AG04450 (cell line): ENCODE results near the gene HOXC10. TPM values are rescaled to one million over a fixed set of nuclear protein-coding genes. Genes with fewer than 3 reads are reported as not detected.

Experiments
- CTCF ChIA-PET: fragments of 300-600, 350-600 bp; formaldehyde crosslinking; extraction: SDS; loops from one replicate; lab custom pipeline; 2022; ENCODE audit warnings: antibody characterized with exemption, inconsistent platforms; lab: Charles Lee
- POLR2A ChIA-PET: fragments of 350-600 bp; formaldehyde crosslinking; extraction: SDS; loops from one replicate; lab custom pipeline; 2021; ENCODE audit warnings: antibody characterized with exemption, inconsistent platforms; lab: Yijun Ruan, JAX
- DNase-seq: peaks from one replicate; pipeline ENCODE4 v3.0.0-alpha.2; 2011; ENCODE audit warnings: low read depth, low spot score
- H3K27ac ChIP-seq: one replicate; pipeline ENCODE4 v1.5.1; 2012; ENCODE audit warnings: low read depth, low read length, control low read depth
- H3K27me3 ChIP-seq: one replicate; pipeline ENCODE4 v1.6.0; 2012; ENCODE audit warnings: low read length; ENCODE audit not compliant: control insufficient read depth, insufficient read depth
- H3K4me3 ChIP-seq: 2 replicates; pipeline ENCODE4 v1.5.1; 2011; ENCODE audit warnings: mild to moderate bottlenecking, low read depth, low read length, control low read depth
- H3K9me3 ChIP-seq: 2 replicates; pipeline ENCODE4 v1.5.1; 2012; ENCODE audit warnings: low read length; ENCODE audit not compliant: control insufficient read depth, insufficient read depth
- polyA plus RNA-seq: library from polyadenylated mRNA; depleted of rRNA; stranded (reverse); fragments of >200 nt; gene quantifications from 2 replicates; pipeline ENCODE4 v1.2.3, GENCODE V29; 2011
- TF ChIP-seq, protein P1 (sequence below): IDR thresholded peaks from 2 replicates; pipeline ENCODE4 v1.5.1; 2011; ENCODE audit warnings: low read depth, low read length, control low read depth, inconsistent platforms

Gene HOXC10
- polyA plus RNA-seq, 1 experiment = not detected

GRCh38 chr12:53974084-53975063 lies 10.6 kb upstream of the HOXC10 start, which contains the start of gene HOTAIR:
Gene HOTAIR (minus strand): TSS chr12:53974954.
- H3K9me3 ChIP-seq = peaks cover 12% of the 10 kb centered on the region
- CTCF ChIA-PET = interaction anchor here (0.6 kb wide), 1 partner anchor 227 kb away, joined by 3 read pairs; no protein-coding TSS in a partner anchor
- H3K4me3 ChIP-seq = no peak within 1 kb of the TSS
- POLR2A ChIA-PET = no interaction called here
- H3K27ac ChIP-seq = no peak within 1 kb of the TSS
- TF ChIP-seq, protein P1, sequence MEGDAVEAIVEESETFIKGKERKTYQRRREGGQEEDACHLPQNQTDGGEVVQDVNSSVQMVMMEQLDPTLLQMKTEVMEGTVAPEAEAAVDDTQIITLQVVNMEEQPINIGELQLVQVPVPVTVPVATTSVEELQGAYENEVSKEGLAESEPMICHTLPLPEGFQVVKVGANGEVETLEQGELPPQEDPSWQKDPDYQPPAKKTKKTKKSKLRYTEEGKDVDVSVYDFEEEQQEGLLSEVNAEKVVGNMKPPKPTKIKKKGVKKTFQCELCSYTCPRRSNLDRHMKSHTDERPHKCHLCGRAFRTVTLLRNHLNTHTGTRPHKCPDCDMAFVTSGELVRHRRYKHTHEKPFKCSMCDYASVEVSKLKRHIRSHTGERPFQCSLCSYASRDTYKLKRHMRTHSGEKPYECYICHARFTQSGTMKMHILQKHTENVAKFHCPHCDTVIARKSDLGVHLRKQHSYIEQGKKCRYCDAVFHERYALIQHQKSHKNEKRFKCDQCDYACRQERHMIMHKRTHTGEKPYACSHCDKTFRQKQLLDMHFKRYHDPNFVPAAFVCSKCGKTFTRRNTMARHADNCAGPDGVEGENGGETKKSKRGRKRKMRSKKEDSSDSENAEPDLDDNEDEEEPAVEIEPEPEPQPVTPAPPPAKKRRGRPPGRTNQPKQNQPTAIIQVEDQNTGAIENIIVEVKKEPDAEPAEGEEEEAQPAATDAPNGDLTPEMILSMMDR = no peak
- DNase-seq = no peak
- H3K27me3 ChIP-seq = peaks cover 95% of the 10 kb centered on the region

DNA sequence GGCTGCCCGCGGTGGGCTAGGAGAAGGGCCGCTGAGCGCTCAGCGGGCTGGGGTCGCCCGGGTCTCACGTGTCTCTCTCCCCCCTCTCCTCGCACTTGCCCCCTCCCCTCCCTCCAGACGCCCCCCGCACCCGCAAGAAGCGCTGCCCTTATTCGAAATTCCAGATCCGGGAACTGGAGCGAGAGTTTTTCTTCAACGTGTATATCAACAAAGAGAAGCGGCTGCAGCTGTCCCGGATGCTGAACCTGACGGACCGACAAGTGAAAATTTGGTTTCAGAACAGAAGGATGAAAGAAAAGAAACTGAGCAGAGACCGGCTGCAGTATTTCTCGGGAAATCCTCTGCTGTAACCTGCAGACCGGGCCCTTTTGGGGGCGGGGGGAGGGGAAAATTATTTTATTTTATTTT lies 9.9 kb upstream of the HOXC10 start:
- CTCF ChIA-PET = no interaction called here
- no peak overlapping the region for H3K4me3 ChIP-seq
- H3K27me3 ChIP-seq = peaks cover 95% of the 10 kb centered on the region
- H3K9me3 ChIP-seq = peaks cover 12% of the 10 kb centered on the region
- DNase-seq = no peak
- no peak overlapping the region for H3K27ac ChIP-seq
- TF ChIP-seq, protein P1 = no peak
- POLR2A ChIA-PET = interaction anchor here (0.6 kb wide), 1 partner anchor 11 kb away, joined by 3 read pairs; no protein-coding TSS in a partner anchor

DNA sequence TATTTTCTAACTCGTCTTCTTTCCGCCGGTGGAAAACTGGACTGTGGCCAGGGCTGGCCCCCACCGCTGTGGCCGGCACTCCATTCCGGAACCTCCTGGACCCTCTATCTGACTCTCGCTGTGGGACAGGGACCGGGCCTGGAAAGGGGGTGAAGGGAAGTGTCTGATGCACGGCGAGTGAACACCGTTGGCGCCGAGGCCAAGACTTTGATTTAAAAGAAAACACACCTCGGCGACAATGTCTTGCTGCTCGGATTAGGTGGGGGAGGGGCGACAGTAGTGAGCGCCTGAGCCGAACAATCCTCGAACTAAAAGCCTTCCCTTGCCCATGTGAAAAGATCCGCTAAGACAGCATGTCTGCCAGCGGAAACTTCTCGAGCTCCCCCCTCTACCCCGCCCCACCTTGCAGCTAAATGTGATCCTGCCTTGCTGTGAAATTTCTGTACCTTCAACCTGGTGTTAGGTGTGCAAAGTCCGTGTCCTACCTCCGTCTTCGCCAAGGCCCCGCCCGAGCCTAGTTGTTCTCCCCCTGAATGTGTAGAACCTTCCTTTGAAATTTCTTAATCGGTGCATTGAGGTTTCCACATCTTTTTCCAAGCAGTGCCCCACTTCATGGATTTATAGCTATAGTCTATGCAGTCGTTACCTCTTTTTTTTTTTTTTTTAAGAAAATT lies 9.3 kb upstream of the HOXC10 start:
- POLR2A ChIA-PET = interaction anchor here (0.6 kb wide), 1 partner anchor 10 kb away, joined by 3 read pairs; no protein-coding TSS in a partner anchor

GRCh38 chr12:53976172-53976822 lies 8.6 kb upstream of the HOXC10 start:
- Histone ChIP-seq H3K9me3 (peaks cover 12% of the 10 kb centered on the region), H3K27ac (no peak overlapping the region), H3K4me3 (no peak overlapping the region), H3K27me3 (peaks cover 93% of the 10 kb centered on the region)
- ChIA-PET CTCF (interaction anchor here (0.6 to 1.1 kb wide), 2 partner anchors 29 to 158 kb away, joined by 3 read pairs; no protein-coding TSS in a partner anchor), POLR2A (no interaction called here)
- no peak for DNase-seq
- TF ChIP-seq, protein P1 = no peak

More for the DNA sequence above, 9.3 kb upstream of the HOXC10 start:
- TF ChIP-seq, protein P1 = no peak
- peaks cover 92% of the 10 kb centered on the region for H3K27me3 ChIP-seq
- no peak overlapping the region for H3K4me3 ChIP-seq
- H3K9me3 ChIP-seq = peaks cover 12% of the 10 kb centered on the region
- no peak overlapping the region for H3K27ac ChIP-seq
- CTCF ChIA-PET = interaction anchor here (0.6 to 1.1 kb wide), 2 partner anchors 30 to 157 kb away, joined by 3 read pairs; no protein-coding TSS in a partner anchor
- no peak for DNase-seq
